A673 (cell line): ENCODE measurements around the gene KAZN. TPM values are rescaled to one million over a fixed set of nuclear protein-coding genes. Genes with fewer than 3 reads are reported as not detected.

ENCODE experiments used
- BruUV-seq: library from RNA; stranded (reverse); fragments of 400-500 nt; replicated peaks from 2 replicates; lab custom pipeline; 2021; lab: Mats Ljungman, UMichigan
- CTCF ChIA-PET: fragments of 300-600 bp; sonication (Branson Sonifier 250); formaldehyde crosslinking; loops from one replicate; lab custom pipeline; 2022; ENCODE audit warnings: antibody characterized with exemption; lab: Charles Lee
- POLR2A ChIA-PET: fragments of 300-600 bp; sonication (Branson Sonifier 250); formaldehyde crosslinking; loops from one replicate; lab custom pipeline; 2022; ENCODE audit warnings: antibody characterized with exemption; ENCODE audit not compliant: low non-redundant PET; lab: Charles Lee
- DNase-seq: peaks from one replicate; pipeline ENCODE4 v3.0.0-alpha.2; 2015; ENCODE audit warnings: low spot score
- H3K27ac ChIP-seq: fragments of 200-600 bp; sonication (generic); 2 replicates; pipeline ENCODE4 v1.5.1; 2016; ENCODE audit warnings: mixed run types, low read depth, mild to moderate bottlenecking, mixed read lengths, antibody characterized with exemption, low read length; ENCODE audit not compliant: poor library complexity, severe bottlenecking
- H3K27me3 ChIP-seq: fragments of 200-600 bp; sonication (generic); replicated peaks from 2 replicates; pipeline ENCODE4 v1.6.1; 2017; ENCODE audit warnings: mixed run types, low read depth, mild to moderate bottlenecking, mixed read lengths, antibody characterized with exemption, low read length; ENCODE audit not compliant: insufficient read depth, poor library complexity
- H3K36me3 ChIP-seq: fragments of 200-600 bp; sonication (generic); 2 replicates; pipeline ENCODE4 v1.6.1; 2016; ENCODE audit warnings: mixed run types, mild to moderate bottlenecking, mixed read lengths, antibody characterized with exemption, low read length; ENCODE audit not compliant: insufficient read depth, poor library complexity, severe bottlenecking
- H3K4me1 ChIP-seq: fragments of 200-600 bp; sonication (generic); 2 replicates; pipeline ENCODE4 v1.6.1; 2017; ENCODE audit warnings: mixed run types, mild to moderate bottlenecking, mixed read lengths, antibody characterized with exemption, low read length; ENCODE audit not compliant: insufficient read depth, poor library complexity, severe bottlenecking
- H3K4me3 ChIP-seq: fragments of 200-600 bp; sonication (generic); 2 replicates; pipeline ENCODE4 v1.5.1; 2016; ENCODE audit warnings: low read depth, mixed run types, mild to moderate bottlenecking, mixed read lengths, low read length; ENCODE audit not compliant: poor library complexity, severe bottlenecking
- H3K9me3 ChIP-seq: fragments of 200-600 bp; sonication (generic); 2 replicates; pipeline ENCODE4 v1.6.1; 2016; ENCODE audit warnings: mixed run types, low read depth, mild to moderate bottlenecking, mixed read lengths, antibody characterized with exemption, low read length; ENCODE audit not compliant: poor library complexity, severe bottlenecking
- EZH2 ChIP-seq: fragments of 200-600 bp; sonication (generic); IDR thresholded peaks from 2 replicates; pipeline ENCODE4 v1.6.1; 2017; ENCODE audit warnings: borderline replicate concordance, low read depth, mild to moderate bottlenecking, mixed read lengths, antibody characterized with exemption, low read length; ENCODE audit not compliant: poor library complexity, severe bottlenecking
- intact Hi-C: fragments of 100-400 bp; cut with micrococcal nuclease; formaldehyde crosslinking; loops from one replicate; pipeline ENCODE4 v1.10.0; 2022; ENCODE audit not compliant: unreplicated experiment
- total RNA-seq: library from RNA; stranded (reverse); gene quantifications from 2 replicates; pipeline ENCODE4 v1.2.3, GENCODE V29; 2021
- TF ChIP-seq, protein P1 (sequence below): fragments of 300-800, 200-600 bp; sonication (generic); conservative IDR thresholded peaks from 2 replicates; pipeline ENCODE4 v1.5.1; 2017; ENCODE audit warnings: low read depth, mild to moderate bottlenecking, antibody characterized with exemption, low read length, moderate library complexity, mixed read lengths

Gene KAZN
- total RNA-seq, 1 experiment from 2014 or later = 8.0 TPM

DNA sequence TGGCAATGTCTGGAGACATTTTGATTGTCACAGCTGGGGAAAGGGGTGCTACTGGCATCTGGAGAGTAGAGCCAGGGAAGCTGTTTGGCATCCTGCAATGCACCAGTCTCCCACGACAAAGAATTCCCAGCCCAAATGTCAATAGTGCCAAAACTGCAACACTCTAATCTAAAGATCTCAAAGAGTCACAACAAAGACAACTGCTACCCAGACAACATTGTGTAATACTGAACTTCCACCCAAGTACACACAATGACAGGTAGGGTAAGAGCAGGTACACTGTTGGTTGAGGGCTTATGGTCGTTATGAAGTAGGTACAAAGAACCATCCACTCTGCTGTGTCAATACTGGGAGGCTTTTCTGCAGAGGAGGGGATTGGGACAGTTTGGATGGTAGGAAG is 546.8 kb downstream of the KAZN start:
- no peak overlapping the region for H3K4me3 ChIP-seq
- intact Hi-C loops = no loop called here
- H3K4me1 ChIP-seq = no peaks in the 10 kb centered on the region
- TF ChIP-seq, protein P1, sequence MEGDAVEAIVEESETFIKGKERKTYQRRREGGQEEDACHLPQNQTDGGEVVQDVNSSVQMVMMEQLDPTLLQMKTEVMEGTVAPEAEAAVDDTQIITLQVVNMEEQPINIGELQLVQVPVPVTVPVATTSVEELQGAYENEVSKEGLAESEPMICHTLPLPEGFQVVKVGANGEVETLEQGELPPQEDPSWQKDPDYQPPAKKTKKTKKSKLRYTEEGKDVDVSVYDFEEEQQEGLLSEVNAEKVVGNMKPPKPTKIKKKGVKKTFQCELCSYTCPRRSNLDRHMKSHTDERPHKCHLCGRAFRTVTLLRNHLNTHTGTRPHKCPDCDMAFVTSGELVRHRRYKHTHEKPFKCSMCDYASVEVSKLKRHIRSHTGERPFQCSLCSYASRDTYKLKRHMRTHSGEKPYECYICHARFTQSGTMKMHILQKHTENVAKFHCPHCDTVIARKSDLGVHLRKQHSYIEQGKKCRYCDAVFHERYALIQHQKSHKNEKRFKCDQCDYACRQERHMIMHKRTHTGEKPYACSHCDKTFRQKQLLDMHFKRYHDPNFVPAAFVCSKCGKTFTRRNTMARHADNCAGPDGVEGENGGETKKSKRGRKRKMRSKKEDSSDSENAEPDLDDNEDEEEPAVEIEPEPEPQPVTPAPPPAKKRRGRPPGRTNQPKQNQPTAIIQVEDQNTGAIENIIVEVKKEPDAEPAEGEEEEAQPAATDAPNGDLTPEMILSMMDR = no peak
- no peak for TF ChIP-seq EZH2
- ChIA-PET CTCF (no interaction called here), POLR2A (interaction anchor here (0.7 kb wide), 1 partner anchor 23 kb away, joined by 3 read pairs; no protein-coding TSS in a partner anchor)
- no peaks in the 10 kb centered on the region for H3K36me3 ChIP-seq
- no peak overlapping the region for H3K27ac ChIP-seq
- no peaks in the 10 kb centered on the region for H3K27me3 ChIP-seq
- no TSS peak for BruUV-seq
- no peak for DNase-seq
- H3K9me3 ChIP-seq = no peaks in the 10 kb centered on the region

- DNase-seq = no peak
- POLR2A ChIA-PET = no interaction called here
- BruUV-seq = no TSS peak
- H3K4me1 ChIP-seq = no peaks in the 10 kb centered on the region
- H3K27ac ChIP-seq = no peak overlapping the region
- TF ChIP-seq, protein P1 = no peak
- no peak for TF ChIP-seq EZH2
- intact Hi-C loops = no loop called here
- H3K36me3 ChIP-seq = no peaks in the 10 kb centered on the region
- no peaks in the 10 kb centered on the region for H3K9me3 ChIP-seq
- CTCF ChIA-PET = no interaction called here
- H3K4me3 ChIP-seq = no peak overlapping the region
- no peaks in the 10 kb centered on the region for H3K27me3 ChIP-seq
Measured at GRCh38 chr1:15146142-15146680, 547.7 kb downstream of the KAZN start.

GRCh38 chr1:15146971-15147376 is 548.5 kb downstream of the KAZN start:
- Histone ChIP-seq H3K27me3 (no peaks in the 10 kb centered on the region), H3K27ac (no peak overlapping the region), H3K36me3 (no peaks in the 10 kb centered on the region), H3K9me3 (no peaks in the 10 kb centered on the region), H3K4me1 (no peaks in the 10 kb centered on the region), H3K4me3 (no peak overlapping the region)
- no TSS peak for BruUV-seq
- DNase-seq = no peak
- intact Hi-C loops = no loop called here
- POLR2A ChIA-PET = no interaction called here
- CTCF ChIA-PET = no interaction called here
- TF ChIP-seq, protein P1 = no peak
- TF ChIP-seq EZH2 = no peak
